Ovary (tissue), 3 donors: ENCODE data around the gene ADD1.

Experiments used
- CTCF ChIP-seq, 3 donors: fragments of 450-650 bp in 2 of 3; fragments of 200-600 bp in 1 of 3; IDR thresholded peaks; one replicate each; pipeline versions ENCODE4 v1.5.1 to v1.8.0; 2016 to 2022; ENCODE audit warnings: antibody characterized with exemption in 3 of 3, mild to moderate bottlenecking in 1 of 3
- POLR2A ChIP-seq: fragments of 450-650 bp; IDR thresholded peaks from one replicate; pipeline ENCODE4 v1.6.1; 2017; ENCODE audit warnings: antibody characterized with exemption, mild to moderate bottlenecking, moderate library complexity
- donor health status: DM: no; HTN: no; CAD: no.

- TF ChIP-seq CTCF (IDR thresholded peaks at IDR 0.05) (no peak), POLR2A (no peak)
Observed at GRCh38 chr4:2870082-2870481, 26.4 kb downstream of the ADD1 start.
